T-helper 17 cell (primary cell): Measurements from ENCODE around the gene GALK1. TPM values are rescaled to one million over a fixed set of nuclear protein-coding genes. Genes with fewer than 3 reads are reported as not detected.
A peak's percentile ranks its signal among the peaks of the same experiment; 100 is the strongest.

Source experiments
- ATAC-seq: fragments of 150-1000 bp; cut with Tn5 transposase; 2 replicates; pipeline ENCODE4 v1.10.0; 2021; ENCODE audit warnings: mild to moderate bottlenecking, moderate library complexity
- DNase-seq, 3 donors: peaks; one replicate each; pipeline versions ENCODE4 v3.0.0 to v3.0.0-alpha.2; 2020 to 2021
- H3K9me3 ChIP-seq: one replicate; pipeline ENCODE4 v1.7.0; 2013; ENCODE audit warnings: low read length, mild to moderate bottlenecking; ENCODE audit not compliant: control insufficient read depth, poor library complexity, severe bottlenecking
- H3K27ac Mint-ChIP-seq: one replicate; pipeline ENCODE4 v1.8.0; 2022; ENCODE audit warnings: mild to moderate bottlenecking, moderate library complexity, mixed read lengths
- H3K27me3 Mint-ChIP-seq: one replicate; pipeline ENCODE4 v1.8.0; 2022; ENCODE audit warnings: mixed read lengths
- H3K36me3 Mint-ChIP-seq: one replicate; pipeline ENCODE4 v1.8.0; 2022; ENCODE audit warnings: low read depth, mixed read lengths
- H3K4me1 Mint-ChIP-seq: one replicate; pipeline ENCODE4 v1.8.0; 2022; ENCODE audit warnings: mild to moderate bottlenecking, mixed read lengths
- H3K4me3 Mint-ChIP-seq: one replicate; pipeline ENCODE4 v1.8.0; 2022; ENCODE audit warnings: mild to moderate bottlenecking, moderate library complexity, mixed read lengths
- total RNA-seq, 4 donors: library from RNA in 2 of 4; stranded (reverse) in 2 of 4; gene quantifications; one replicate each; pipeline ENCODE4 v1.2.3 and lab custom pipeline; 2022 to 2026

GALK1 gene
- total RNA-seq, 2 donors from 2014 or later = 9.6 to 9.7 TPM

DNA sequence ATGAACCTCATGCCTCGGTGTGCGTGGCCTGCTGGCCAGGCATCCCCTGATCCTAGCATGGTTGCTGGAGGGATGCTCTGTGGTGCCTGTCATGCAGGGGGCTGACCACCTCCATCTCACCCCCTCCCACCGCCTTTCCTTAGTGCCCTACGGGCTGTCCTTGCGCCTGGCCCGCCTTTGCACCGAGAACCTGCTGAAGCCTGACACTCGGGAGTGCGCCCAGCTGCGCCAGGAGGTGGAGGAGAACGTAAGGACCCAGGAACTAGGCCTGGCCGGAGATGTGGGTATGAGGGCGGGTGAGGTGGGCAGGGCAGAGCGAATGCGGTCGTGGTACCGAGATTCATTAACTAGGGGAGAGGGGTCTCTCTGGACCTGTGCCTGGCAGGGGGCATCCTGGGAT lies 24.8 kb downstream of the GALK1 start:
- DNase-seq = no peak
- Mint-ChIP-seq H3K27ac (no peak overlapping the region), H3K36me3 (no peaks in the 10 kb centered on the region), H3K4me1 (no peaks in the 10 kb centered on the region), H3K4me3 (no peak overlapping the region), H3K27me3 (no peaks in the 10 kb centered on the region)
- no peaks in the 10 kb centered on the region for H3K9me3 ChIP-seq
- no peak for ATAC-seq

DNA sequence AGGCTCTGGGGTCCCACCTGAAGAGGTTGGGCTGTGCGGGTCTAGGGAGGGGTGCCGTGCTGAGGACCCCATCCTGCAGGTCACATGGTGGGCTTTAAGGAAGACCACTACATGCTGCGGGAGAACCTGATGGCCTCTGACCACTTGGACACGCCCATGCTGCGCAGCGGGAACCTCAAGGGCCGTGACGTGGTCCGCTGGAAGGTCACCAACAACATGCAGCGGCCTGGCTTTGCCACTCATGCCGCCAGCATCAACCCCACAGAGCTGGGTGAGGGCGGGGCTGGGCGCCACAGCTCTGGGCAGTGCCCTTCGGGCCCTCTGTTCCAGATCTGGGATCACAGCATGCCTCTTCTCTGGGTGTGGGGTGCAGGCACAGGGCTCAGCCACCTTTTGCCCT lies 25.2 kb downstream of the GALK1 start:
- DNase-seq = no peak
- Mint-ChIP-seq H3K27me3 (no peaks in the 10 kb centered on the region), H3K36me3 (no peaks in the 10 kb centered on the region), H3K4me1 (no peaks in the 10 kb centered on the region), H3K4me3 (no peak overlapping the region), H3K27ac (no peak overlapping the region)
- H3K9me3 ChIP-seq = no peaks in the 10 kb centered on the region
- no peak for ATAC-seq

DNA sequence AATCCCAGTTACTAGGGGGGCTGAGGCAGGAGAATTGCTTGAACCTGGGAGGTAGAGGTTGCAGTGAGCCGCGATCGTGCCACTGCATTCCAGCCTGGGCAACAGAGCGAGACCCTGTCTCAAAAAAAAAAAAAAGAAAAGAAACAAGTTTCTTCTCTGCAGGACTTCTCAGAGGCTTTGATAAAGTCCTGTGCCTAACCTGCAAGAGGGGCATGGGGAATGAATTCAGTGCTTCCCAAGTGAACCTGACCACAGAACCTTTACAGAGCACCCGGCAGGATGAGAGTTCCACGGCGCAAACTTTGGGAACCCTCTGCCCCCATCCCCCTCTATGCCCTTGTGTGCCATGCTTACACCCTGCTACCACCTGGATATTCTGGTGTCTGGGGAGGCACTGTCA lies 25.8 kb downstream of the GALK1 start:
- peaks cover 5% of the 10 kb centered on the region for H3K4me1 Mint-ChIP-seq

DNA sequence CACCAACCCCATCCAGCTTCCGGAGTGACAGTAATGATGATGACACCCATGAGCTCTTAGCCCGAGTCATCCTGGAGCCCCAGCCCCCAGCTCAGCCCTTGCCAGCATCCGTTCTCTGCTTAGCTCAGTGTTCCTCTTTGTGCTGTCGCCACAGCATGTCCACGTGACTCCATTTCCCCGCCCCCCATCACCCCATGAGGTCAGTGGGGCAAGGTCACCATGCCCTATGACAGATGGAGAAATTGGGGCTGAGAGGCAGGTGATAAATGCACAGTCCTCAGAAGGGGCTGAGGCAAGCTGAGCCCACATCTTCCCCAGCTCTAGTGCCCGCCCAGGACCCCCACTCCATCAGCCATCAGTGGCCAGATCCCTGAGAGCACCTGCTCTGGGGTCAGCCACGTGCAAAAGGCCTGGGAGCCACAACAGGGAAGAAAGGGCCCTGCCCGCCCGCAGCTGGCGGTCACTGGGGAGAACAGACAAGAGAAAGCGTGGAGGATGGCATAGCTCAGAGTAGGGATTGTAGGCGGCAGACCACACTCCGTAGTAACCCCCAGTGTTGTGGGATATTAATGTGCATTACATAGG lies 26.7 kb downstream of the GALK1 start:
- Mint-ChIP-seq H3K36me3 (no peaks in the 10 kb centered on the region), H3K27ac (no peak overlapping the region), H3K27me3 (no peaks in the 10 kb centered on the region), H3K4me3 (no peak overlapping the region), H3K4me1 (peaks cover 5% of the 10 kb centered on the region)
- peak; percentile 57 for ATAC-seq
- DNase-seq = no peak
- H3K9me3 ChIP-seq = no peaks in the 10 kb centered on the region

More for the DNA sequence above, 25.8 kb downstream of the GALK1 start:
- Mint-ChIP-seq H3K27me3 (no peaks in the 10 kb centered on the region), H3K4me3 (no peak overlapping the region), H3K27ac (no peak overlapping the region), H3K36me3 (no peaks in the 10 kb centered on the region)
- no peaks in the 10 kb centered on the region for H3K9me3 ChIP-seq
- DNase-seq = no peak
- no peak for ATAC-seq

DNA sequence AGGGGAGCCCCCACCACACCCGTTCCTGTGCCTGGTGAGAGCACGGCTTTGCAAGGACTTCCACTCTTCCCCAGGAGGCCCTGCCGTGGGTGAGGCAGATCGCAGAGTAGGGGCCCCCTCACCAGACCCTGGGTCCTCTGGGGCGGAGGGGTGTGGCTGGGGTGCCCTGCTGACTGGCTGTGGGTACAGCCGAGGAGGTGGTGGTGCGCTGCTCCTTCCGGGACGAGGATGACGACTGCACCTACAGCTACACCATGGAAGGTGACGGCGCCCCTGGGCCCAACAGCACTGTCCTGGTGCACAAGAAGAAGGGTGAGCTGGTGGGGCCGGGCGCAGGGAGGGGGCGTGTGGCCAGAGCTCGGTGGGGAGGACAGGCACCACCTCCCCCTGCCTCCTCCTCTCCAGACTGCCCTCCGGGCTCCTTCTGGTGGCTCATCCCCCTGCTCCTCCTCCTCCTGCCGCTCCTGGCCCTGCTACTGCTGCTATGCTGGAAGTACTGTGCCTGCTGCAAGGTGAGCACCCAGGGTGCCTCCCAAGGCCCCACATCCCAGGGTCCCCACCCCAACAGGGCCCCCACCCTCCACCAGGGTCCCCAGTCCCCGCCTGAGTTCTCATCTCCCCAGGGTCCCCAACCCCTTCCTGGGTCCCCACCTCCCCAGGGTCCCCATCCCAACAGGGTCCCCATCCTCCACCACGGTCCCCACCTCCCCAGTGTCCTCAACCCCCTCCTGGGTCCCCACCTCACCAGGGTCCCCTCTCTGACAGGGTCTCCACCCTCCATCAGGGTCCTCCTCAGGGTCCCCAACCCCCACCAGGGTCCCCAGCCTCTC lies 27.6 kb downstream of the GALK1 start:
- no peak overlapping the region for H3K4me3 Mint-ChIP-seq
- H3K36me3 Mint-ChIP-seq = no peaks in the 10 kb centered on the region
- no peaks in the 10 kb centered on the region for H3K9me3 ChIP-seq
- ATAC-seq (no peak), DNase-seq (no peak)
- no peak overlapping the region for H3K27ac Mint-ChIP-seq
- peaks cover 5% of the 10 kb centered on the region for H3K4me1 Mint-ChIP-seq
- no peaks in the 10 kb centered on the region for H3K27me3 Mint-ChIP-seq

DNA sequence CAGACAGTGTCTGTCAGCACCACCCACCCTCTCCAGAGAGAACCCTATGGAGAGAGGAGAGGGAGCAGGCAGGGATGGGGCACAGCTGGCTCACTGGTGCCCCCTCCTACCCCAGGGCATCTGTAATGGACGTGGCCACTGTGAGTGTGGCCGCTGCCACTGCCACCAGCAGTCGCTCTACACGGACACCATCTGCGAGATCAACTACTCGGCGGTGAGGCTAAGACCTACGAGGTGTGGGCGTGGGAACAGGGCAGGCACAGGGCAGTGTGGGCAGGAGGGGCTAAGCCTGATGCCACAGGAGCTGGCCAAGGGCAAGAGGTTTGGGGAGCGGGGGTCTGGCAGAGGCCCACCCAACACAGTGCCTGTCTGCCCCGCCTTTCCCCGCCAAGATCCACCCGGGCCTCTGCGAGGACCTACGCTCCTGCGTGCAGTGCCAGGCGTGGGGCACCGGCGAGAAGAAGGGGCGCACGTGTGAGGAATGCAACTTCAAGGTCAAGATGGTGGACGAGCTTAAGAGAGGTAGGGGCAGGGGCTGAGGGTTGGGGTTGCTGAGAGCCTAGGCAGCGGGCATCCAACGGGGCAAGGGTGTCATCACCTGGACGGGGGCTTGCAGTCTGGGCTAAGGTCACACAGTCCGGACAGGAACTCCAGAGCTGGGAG lies 28.7 kb downstream of the GALK1 start:
- DNase-seq (no peak), ATAC-seq (no peak)
- H3K9me3 ChIP-seq = no peaks in the 10 kb centered on the region
- no peak overlapping the region for H3K27ac Mint-ChIP-seq
- no peak overlapping the region for H3K4me3 Mint-ChIP-seq
- peaks cover 5% of the 10 kb centered on the region for H3K4me1 Mint-ChIP-seq
- no peaks in the 10 kb centered on the region for H3K36me3 Mint-ChIP-seq
- no peaks in the 10 kb centered on the region for H3K27me3 Mint-ChIP-seq

DNA sequence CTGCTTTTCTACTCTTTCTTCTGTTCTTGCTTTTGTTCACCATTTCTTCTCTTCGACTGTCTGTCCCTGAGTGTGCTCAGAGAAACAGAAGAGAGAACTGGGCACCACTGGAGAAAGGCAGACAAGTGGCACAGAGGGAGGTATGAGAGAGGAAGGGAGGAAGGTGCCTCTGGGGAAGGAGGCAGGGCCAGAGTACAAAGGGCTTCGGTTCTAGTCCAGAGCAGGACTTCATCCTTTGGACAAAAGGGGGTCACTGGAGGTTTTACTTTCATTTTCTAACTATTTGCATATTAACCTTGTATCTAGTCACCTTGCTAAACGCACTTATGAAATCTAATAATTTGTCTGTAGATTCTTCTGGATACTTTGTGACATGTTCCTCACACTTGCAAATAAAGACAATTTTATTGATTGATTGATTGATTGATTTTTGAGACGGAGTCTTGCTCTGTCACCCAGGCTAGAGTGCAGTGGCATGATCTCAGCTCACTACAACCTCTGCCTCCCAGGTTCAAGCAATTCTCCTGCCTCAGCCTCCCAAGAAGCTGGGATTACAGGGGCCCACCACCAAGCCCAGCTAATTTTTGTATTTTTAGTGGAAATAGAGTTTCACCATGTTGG lies 30.2 kb downstream of the GALK1 start:
- H3K9me3 ChIP-seq = no peaks in the 10 kb centered on the region
- no peak for ATAC-seq
- Mint-ChIP-seq H3K4me1 (peaks cover 5% of the 10 kb centered on the region), H3K27me3 (no peaks in the 10 kb centered on the region), H3K27ac (peak overlapping the region; percentile 29), H3K36me3 (no peaks in the 10 kb centered on the region), H3K4me3 (no peak overlapping the region)
- DNase-seq = no peak

DNA sequence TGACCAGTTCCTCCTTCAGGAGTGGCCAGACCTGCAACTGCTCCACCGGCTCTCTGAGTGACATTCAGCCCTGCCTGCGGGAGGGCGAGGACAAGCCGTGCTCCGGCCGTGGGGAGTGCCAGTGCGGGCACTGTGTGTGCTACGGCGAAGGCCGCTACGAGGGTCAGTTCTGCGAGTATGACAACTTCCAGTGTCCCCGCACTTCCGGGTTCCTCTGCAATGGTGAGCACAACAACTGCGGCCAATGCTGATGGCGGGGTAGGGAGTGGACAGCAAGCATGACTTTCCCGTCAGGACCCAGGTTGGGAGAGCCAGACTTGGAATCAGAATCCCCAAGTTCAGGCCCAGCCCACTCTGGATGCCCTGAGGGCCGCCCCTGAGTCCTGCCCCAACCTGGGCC lies 31.5 kb downstream of the GALK1 start:
- Mint-ChIP-seq H3K27ac (no peak overlapping the region), H3K4me1 (peaks cover 5% of the 10 kb centered on the region)
- ATAC-seq = no peak

DNA sequence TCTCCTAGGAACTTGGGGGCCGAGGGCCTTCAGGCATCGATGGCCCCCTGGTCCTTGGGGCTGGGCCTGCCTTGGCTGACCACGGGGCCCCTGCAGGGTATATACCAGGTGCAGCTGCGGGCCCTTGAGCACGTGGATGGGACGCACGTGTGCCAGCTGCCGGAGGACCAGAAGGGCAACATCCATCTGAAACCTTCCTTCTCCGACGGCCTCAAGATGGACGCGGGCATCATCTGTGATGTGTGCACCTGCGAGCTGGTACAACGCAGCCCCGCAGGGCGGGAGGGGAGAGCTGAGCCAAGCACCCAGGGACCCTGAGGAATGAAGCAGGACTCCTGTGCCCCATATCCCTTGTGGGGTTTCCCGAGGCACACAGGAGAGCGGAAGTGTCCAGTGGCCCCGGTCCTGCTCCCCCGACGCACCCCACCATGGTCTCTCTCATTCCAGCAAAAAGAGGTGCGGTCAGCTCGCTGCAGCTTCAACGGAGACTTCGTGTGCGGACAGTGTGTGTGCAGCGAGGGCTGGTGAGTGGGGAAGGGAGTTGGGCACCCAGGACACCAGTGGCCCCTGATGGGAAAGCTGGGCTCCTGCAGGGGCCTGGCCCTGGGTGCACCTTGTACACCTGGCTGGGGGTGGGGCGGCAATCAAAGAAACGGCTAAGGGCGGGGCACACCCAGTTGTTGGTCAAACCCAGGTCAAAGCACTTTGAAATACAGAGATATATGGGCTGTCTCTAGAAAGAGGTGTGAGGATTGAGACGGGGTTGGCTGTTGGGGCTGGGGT lies 33.1 kb downstream of the GALK1 start:
- Mint-ChIP-seq H3K36me3 (no peaks in the 10 kb centered on the region), H3K27me3 (no peaks in the 10 kb centered on the region), H3K27ac (no peak overlapping the region), H3K4me3 (no peak overlapping the region), H3K4me1 (peaks cover 5% of the 10 kb centered on the region)
- ATAC-seq = no peak
- H3K9me3 ChIP-seq = no peaks in the 10 kb centered on the region
- no peak for DNase-seq

More for the DNA sequence above, 31.5 kb downstream of the GALK1 start:
- no peak for DNase-seq
- no peaks in the 10 kb centered on the region for H3K9me3 ChIP-seq
- no peak overlapping the region for H3K4me3 Mint-ChIP-seq
- H3K36me3 Mint-ChIP-seq = no peaks in the 10 kb centered on the region
- H3K27me3 Mint-ChIP-seq = no peaks in the 10 kb centered on the region

DNA sequence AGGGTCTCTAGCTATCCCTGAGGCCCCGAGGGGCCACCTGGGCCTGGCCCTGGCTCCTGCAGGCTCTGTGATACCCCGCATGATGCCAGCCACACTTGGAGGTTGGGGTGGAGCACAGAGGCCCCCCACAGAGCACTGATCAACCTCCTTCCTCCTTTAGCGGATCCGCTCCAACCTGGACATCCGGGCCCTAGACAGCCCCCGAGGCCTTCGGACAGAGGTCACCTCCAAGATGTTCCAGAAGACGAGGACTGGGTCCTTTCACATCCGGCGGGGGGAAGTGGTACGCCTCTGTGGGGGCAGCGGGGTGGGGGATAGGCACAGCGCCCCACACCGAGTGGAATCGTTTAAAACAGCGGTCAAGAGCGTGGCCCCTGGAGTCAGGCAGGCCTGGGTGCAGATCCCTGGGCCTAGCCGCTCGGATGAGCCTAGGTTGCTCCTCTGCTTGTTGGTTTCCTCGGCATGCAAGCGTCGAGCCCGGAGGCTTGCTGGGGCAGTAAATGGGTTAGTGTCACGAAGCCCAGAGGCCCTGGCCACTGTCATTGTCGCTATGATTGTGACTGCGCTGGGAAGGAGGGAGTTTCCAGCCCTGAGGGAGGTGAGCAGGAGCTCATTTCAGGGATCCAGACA lies 33.8 kb downstream of the GALK1 start:
- H3K27me3 Mint-ChIP-seq = no peaks in the 10 kb centered on the region
- H3K4me3 Mint-ChIP-seq = no peak overlapping the region
- no peaks in the 10 kb centered on the region for H3K36me3 Mint-ChIP-seq
- H3K27ac Mint-ChIP-seq = no peak overlapping the region
- ATAC-seq = no peak
- H3K9me3 ChIP-seq = no peaks in the 10 kb centered on the region
- no peak for DNase-seq
- peaks cover 5% of the 10 kb centered on the region for H3K4me1 Mint-ChIP-seq

DNA sequence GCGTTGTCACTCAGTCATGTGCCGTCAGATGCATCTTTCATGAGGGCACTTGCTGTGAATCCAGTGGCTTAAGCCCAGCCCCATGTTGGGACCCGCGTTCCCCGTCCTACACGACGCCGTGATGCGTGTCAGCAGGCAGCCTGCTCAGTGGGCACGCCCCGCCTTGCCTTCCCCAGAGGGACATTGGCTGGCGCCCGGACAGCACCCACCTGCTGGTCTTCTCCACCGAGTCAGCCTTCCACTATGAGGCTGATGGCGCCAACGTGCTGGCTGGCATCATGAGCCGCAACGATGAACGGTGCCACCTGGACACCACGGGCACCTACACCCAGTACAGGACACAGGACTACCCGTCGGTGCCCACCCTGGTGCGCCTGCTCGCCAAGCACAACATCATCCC lies 34.9 kb downstream of the GALK1 start:
- H3K4me1 Mint-ChIP-seq = peaks cover 5% of the 10 kb centered on the region
- no peaks in the 10 kb centered on the region for H3K27me3 Mint-ChIP-seq
- no peak overlapping the region for H3K4me3 Mint-ChIP-seq
- no peak overlapping the region for H3K27ac Mint-ChIP-seq
- ATAC-seq (no peak), DNase-seq (no peak)
- H3K9me3 ChIP-seq = no peaks in the 10 kb centered on the region
- H3K36me3 Mint-ChIP-seq = no peaks in the 10 kb centered on the region

DNA sequence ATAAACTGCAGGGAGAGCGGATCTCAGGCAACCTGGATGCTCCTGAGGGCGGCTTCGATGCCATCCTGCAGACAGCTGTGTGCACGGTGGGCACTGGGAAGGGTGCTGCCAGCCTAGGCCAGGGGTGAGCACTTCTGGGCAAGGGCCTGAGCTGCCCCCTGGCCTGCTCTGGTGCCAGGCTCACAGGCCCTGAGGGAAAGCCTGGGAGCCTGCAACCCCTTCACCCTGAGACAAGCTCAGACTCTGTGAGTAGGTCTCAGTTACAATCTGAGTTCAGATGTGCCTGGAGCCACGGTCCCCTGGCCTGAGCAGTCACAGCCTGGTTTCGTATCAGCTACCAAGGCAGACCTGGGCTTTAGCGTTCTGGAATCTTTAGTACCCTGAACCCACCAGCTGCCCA lies 35.6 kb downstream of the GALK1 start:
- ATAC-seq = no peak
- no peak overlapping the region for H3K27ac Mint-ChIP-seq

More for the DNA sequence above, 35.6 kb downstream of the GALK1 start:
- DNase-seq = no peak
- Mint-ChIP-seq H3K36me3 (no peaks in the 10 kb centered on the region), H3K27me3 (no peaks in the 10 kb centered on the region), H3K4me1 (peaks cover under 1% of the 10 kb centered on the region), H3K4me3 (no peak overlapping the region)
- H3K9me3 ChIP-seq = no peaks in the 10 kb centered on the region
